K562 (cell line): ENCODE data around the gene AOC1. TPM values are rescaled to one million over a fixed set of nuclear protein-coding genes. Genes with fewer than 3 reads are reported as not detected.
A peak's percentile ranks its signal among the peaks of the same experiment; 100 is the strongest.

Source experiments
- MYNN ChIP-seq, 2 experiments: sonication (generic); formaldehyde crosslinking in 1 of 2; IDR thresholded peaks; 2 replicates each; pipeline versions ENCODE4 v1.5.0 to v1.6.1; 2016 to 2020; ENCODE audit warnings: antibody characterized with exemption in 1 of 2, missing genetic modification reagents in 1 of 2
- NEUROD1 ChIP-seq: fragments of 150-350 bp; IDR thresholded peaks from 2 replicates; pipeline ENCODE4 v1.6.1; 2014; ENCODE audit warnings: borderline replicate concordance, low read length, low read depth; ENCODE audit not compliant: partially characterized antibody
- RAD51 ChIP-seq: fragments of 450-650 bp; IDR thresholded peaks from 2 replicates; pipeline ENCODE4 v1.7.1; 2016; ENCODE audit warnings: low read depth, mild to moderate bottlenecking, borderline replicate concordance
- SMAD4 ChIP-seq: fragments of 250-450 bp; sonication (Bioruptor Pico); conservative IDR thresholded peaks from 2 replicates; pipeline ENCODE4 v1.8.0; 2021; ENCODE audit warnings: inconsistent platforms, mild to moderate bottlenecking, moderate library complexity
- SRSF1 ChIP-seq: fragments of 200-400 bp; formaldehyde crosslinking; IDR thresholded peaks from 2 replicates; pipeline ENCODE4 v1.6.1; 2017; ENCODE audit warnings: mild to moderate bottlenecking, low read depth, low read length, moderate library complexity
- ZNF3 ChIP-seq: fragments of 250-450 bp; sonication (Bioruptor Pico); IDR thresholded peaks from 2 replicates; pipeline ENCODE4 v1.5.0; 2021; ENCODE audit warnings: mild to moderate bottlenecking, moderate library complexity
- ZSCAN32 ChIP-seq: fragments of 450-650 bp; formaldehyde crosslinking; IDR thresholded peaks from 2 replicates; pipeline ENCODE4 v1.4.0; 2020; ENCODE audit warnings: mild to moderate bottlenecking, moderate library complexity
- polyA plus RNA-seq, 8 experiments: library from polyadenylated mRNA; depleted of rRNA in 4 of 8; stranded (reverse) in 5 of 8; unstranded in 3 of 8; fragments of >200 nt; fragmentation: Nextera tagmentation in 2 of 8; fragmentation: Illumina TruSeq in 1 of 8; extraction: Ambion mirVana in 2 of 8; extraction: Trizol in 1 of 8; gene quantifications; 2 replicates each; pipeline versions ENCODE4 v1.2.1 to v1.2.3, GENCODE V29; 2011 to 2014; ENCODE audit warnings: inconsistent platforms in 1 of 8, missing spikeins in 1 of 8
- total RNA-seq, 7 experiments: library from RNA; depleted of rRNA in 6 of 7; stranded (reverse); fragments of >200 nt in 6 of 7; fragmentation: Illumina TruSeq in 2 of 7; extraction: Trizol in 2 of 7; gene quantifications; 2 replicates each; pipeline versions ENCODE4 v1.2.1 to v1.2.3, GENCODE V29; 2011 to 2021; ENCODE audit warnings: low replicate concordance in 1 of 7
- TF ChIP-seq, protein P1 (sequence below), 2 experiments: fragments of 450-650 bp; formaldehyde crosslinking in 1 of 2; IDR thresholded peaks; 2 replicates each; pipeline versions ENCODE4 v1.4.0 to v1.6.1; 2014 to 2020; ENCODE audit warnings: mild to moderate bottlenecking in 2 of 2, borderline replicate concordance in 1 of 2, low read depth in 1 of 2
- TF ChIP-seq, protein P2 (sequence below): sonication (generic); formaldehyde crosslinking; IDR thresholded peaks from 2 replicates; pipeline ENCODE4 v1.5.0; 2020; ENCODE audit warnings: missing genetic modification reagents
- TF ChIP-seq, protein P3 (sequence below): sonication (generic); formaldehyde crosslinking; IDR thresholded peaks from 2 replicates; pipeline ENCODE4 v1.8.1; 2023; ENCODE audit warnings: mild to moderate bottlenecking, missing genetic modification reagents
- TF ChIP-seq, protein P4 (sequence below), 2 experiments: fragments of 150-350 bp in 1 of 2; IDR thresholded peaks; 2 replicates each; pipeline ENCODE4 v1.6.1; 2012 to 2016; ENCODE audit warnings: low read depth in 2 of 2, low read length in 2 of 2, mild to moderate bottlenecking in 1 of 2, moderate library complexity in 1 of 2

AOC1 gene
- total and polyA plus RNA-seq, 9 of the 15 experiments (the other 6 are each of a cell fraction or from before 2014, with no cell fraction given) = not detected

DNA sequence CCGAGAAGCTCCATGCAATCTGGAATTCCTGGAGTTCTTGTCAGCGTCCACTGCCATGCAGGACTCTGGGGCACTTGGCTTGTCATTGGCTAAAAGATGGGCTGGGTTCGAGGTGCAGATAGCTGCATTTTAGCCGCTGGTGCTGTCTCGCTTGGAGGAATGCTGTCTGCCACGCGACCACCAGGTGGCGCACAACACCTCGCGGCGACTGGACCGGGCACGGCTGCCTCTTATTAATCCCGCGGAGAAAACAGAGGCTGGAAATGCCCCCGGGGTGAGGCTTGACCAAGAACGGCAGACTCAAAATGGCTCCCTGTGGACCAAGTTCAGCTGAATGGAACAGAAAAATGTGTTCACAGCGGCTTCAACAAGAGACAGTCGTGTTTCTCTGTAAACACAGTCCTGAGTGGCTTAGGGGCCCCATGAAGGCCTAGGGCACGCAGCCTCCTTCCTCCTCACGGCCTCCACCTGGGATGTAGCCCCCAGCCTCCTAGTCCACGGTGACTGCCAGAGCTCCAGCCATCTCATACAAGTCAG, 46.2 kb downstream of the AOC1 start (continued):
- TF ChIP-seq, protein P1, sequence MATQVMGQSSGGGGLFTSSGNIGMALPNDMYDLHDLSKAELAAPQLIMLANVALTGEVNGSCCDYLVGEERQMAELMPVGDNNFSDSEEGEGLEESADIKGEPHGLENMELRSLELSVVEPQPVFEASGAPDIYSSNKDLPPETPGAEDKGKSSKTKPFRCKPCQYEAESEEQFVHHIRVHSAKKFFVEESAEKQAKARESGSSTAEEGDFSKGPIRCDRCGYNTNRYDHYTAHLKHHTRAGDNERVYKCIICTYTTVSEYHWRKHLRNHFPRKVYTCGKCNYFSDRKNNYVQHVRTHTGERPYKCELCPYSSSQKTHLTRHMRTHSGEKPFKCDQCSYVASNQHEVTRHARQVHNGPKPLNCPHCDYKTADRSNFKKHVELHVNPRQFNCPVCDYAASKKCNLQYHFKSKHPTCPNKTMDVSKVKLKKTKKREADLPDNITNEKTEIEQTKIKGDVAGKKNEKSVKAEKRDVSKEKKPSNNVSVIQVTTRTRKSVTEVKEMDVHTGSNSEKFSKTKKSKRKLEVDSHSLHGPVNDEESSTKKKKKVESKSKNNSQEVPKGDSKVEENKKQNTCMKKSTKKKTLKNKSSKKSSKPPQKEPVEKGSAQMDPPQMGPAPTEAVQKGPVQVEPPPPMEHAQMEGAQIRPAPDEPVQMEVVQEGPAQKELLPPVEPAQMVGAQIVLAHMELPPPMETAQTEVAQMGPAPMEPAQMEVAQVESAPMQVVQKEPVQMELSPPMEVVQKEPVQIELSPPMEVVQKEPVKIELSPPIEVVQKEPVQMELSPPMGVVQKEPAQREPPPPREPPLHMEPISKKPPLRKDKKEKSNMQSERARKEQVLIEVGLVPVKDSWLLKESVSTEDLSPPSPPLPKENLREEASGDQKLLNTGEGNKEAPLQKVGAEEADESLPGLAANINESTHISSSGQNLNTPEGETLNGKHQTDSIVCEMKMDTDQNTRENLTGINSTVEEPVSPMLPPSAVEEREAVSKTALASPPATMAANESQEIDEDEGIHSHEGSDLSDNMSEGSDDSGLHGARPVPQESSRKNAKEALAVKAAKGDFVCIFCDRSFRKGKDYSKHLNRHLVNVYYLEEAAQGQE (IDR thresholded peaks at IDR 0.05; ENCODE audit: borderline replicate concordance) = peak; percentile 97
- TF ChIP-seq, protein P1 (CRISPR knock-in tag; IDR thresholded peaks at IDR 0.05; ENCODE audit: low read depth) = peak; percentile 72; the same call in 1 of the 2 replicates
- no peak for TF ChIP-seq SRSF1
- TF ChIP-seq MYNN (IDR thresholded peaks at IDR 0.05) = peak; percentile 86; the same call in 1 of the 2 replicates
- TF ChIP-seq MYNN (CRISPR knock-in tag; IDR thresholded peaks at IDR 0.05) = no peak
- TF ChIP-seq, protein P2, sequence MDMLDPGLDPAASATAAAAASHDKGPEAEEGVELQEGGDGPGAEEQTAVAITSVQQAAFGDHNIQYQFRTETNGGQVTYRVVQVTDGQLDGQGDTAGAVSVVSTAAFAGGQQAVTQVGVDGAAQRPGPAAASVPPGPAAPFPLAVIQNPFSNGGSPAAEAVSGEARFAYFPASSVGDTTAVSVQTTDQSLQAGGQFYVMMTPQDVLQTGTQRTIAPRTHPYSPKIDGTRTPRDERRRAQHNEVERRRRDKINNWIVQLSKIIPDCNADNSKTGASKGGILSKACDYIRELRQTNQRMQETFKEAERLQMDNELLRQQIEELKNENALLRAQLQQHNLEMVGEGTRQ = no peak
- peak; percentile 34 for TF ChIP-seq NEUROD1
- TF ChIP-seq, protein P3, sequence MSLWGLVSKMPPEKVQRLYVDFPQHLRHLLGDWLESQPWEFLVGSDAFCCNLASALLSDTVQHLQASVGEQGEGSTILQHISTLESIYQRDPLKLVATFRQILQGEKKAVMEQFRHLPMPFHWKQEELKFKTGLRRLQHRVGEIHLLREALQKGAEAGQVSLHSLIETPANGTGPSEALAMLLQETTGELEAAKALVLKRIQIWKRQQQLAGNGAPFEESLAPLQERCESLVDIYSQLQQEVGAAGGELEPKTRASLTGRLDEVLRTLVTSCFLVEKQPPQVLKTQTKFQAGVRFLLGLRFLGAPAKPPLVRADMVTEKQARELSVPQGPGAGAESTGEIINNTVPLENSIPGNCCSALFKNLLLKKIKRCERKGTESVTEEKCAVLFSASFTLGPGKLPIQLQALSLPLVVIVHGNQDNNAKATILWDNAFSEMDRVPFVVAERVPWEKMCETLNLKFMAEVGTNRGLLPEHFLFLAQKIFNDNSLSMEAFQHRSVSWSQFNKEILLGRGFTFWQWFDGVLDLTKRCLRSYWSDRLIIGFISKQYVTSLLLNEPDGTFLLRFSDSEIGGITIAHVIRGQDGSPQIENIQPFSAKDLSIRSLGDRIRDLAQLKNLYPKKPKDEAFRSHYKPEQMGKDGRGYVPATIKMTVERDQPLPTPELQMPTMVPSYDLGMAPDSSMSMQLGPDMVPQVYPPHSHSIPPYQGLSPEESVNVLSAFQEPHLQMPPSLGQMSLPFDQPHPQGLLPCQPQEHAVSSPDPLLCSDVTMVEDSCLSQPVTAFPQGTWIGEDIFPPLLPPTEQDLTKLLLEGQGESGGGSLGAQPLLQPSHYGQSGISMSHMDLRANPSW (CRISPR knock-in tag) = no peak
- TF ChIP-seq, protein P4, sequence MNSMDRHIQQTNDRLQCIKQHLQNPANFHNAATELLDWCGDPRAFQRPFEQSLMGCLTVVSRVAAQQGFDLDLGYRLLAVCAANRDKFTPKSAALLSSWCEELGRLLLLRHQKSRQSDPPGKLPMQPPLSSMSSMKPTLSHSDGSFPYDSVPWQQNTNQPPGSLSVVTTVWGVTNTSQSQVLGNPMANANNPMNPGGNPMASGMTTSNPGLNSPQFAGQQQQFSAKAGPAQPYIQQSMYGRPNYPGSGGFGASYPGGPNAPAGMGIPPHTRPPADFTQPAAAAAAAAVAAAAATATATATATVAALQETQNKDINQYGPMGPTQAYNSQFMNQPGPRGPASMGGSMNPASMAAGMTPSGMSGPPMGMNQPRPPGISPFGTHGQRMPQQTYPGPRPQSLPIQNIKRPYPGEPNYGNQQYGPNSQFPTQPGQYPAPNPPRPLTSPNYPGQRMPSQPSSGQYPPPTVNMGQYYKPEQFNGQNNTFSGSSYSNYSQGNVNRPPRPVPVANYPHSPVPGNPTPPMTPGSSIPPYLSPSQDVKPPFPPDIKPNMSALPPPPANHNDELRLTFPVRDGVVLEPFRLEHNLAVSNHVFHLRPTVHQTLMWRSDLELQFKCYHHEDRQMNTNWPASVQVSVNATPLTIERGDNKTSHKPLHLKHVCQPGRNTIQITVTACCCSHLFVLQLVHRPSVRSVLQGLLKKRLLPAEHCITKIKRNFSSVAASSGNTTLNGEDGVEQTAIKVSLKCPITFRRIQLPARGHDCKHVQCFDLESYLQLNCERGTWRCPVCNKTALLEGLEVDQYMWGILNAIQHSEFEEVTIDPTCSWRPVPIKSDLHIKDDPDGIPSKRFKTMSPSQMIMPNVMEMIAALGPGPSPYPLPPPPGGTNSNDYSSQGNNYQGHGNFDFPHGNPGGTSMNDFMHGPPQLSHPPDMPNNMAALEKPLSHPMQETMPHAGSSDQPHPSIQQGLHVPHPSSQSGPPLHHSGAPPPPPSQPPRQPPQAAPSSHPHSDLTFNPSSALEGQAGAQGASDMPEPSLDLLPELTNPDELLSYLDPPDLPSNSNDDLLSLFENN (IDR thresholded peaks at IDR 0.05; ENCODE audit: low read depth in 2 of 2, low read length in 2 of 2) = peak; percentile 39 to 73; a peak in 1 of 4 replicates
- no peak for TF ChIP-seq ZNF3 (CRISPR knock-in tag)
- 0 out of 2 replicates have a peak, but pooled peaks have one; percentile 12 for TF ChIP-seq RAD51
- peak; percentile 74 for TF ChIP-seq SMAD4
- TF ChIP-seq ZSCAN32 (CRISPR knock-in tag) = no peak
